ENCODE measurements around the gene FOXP1.

Gene FOXP1

GRCh38 chr3:71451060-71451459 lies 132.5 kb downstream of the FOXP1 start:
- TF ChIP-seq CTCF (IDR thresholded peaks at IDR 0.05): no peak
- no peak overlapping the region for H3K4me3 ChIP-seq (ENCODE audit: low read depth, low read length)
- H3K9ac ChIP-seq: no peak overlapping the region
- H3K9me3 ChIP-seq (ENCODE audit: control insufficient read depth, low read length): no peaks in the 10 kb centered on the region
- H3K79me2 ChIP-seq: no peaks in the 10 kb centered on the region
- H3K4me2 ChIP-seq (ENCODE audit: low read length): no peak overlapping the region
- H3K27ac ChIP-seq: no peak overlapping the region
- no peak overlapping the region for H2AFZ ChIP-seq
- peaks cover 7% of the 10 kb centered on the region for H3K4me1 ChIP-seq
- no peaks in the 10 kb centered on the region for H3K27me3 ChIP-seq (ENCODE audit: control insufficient read depth, insufficient read depth, low read length)
- no peaks in the 10 kb centered on the region for H3K36me3 ChIP-seq (ENCODE audit: control insufficient read depth, insufficient read depth, low read length)

GRCh38 chr3:71450162-71450561 lies 133.4 kb downstream of the FOXP1 start:
- no peak overlapping the region for H3K27ac ChIP-seq
- TF ChIP-seq CTCF (IDR thresholded peaks at IDR 0.05): no peak
- H3K4me1 ChIP-seq: peaks cover 7% of the 10 kb centered on the region
- no peak overlapping the region for H3K4me2 ChIP-seq (ENCODE audit: low read length)
- no peak overlapping the region for H3K4me3 ChIP-seq (ENCODE audit: low read depth, low read length)
- no peaks in the 10 kb centered on the region for H3K9me3 ChIP-seq (ENCODE audit: control insufficient read depth, low read length)
- no peak overlapping the region for H2AFZ ChIP-seq
- H3K9ac ChIP-seq: no peak overlapping the region
- H3K27me3 ChIP-seq (ENCODE audit: control insufficient read depth, insufficient read depth, low read length): no peaks in the 10 kb centered on the region
- H3K79me2 ChIP-seq: no peaks in the 10 kb centered on the region
- no peaks in the 10 kb centered on the region for H3K36me3 ChIP-seq (ENCODE audit: control insufficient read depth, insufficient read depth, low read length)

- no peak overlapping the region for H2AFZ ChIP-seq
- no peak for TF ChIP-seq CTCF (IDR thresholded peaks at IDR 0.05)
- no peaks in the 10 kb centered on the region for H3K36me3 ChIP-seq (ENCODE audit: control insufficient read depth, insufficient read depth, low read length)
- peaks cover 7% of the 10 kb centered on the region for H3K4me1 ChIP-seq
- no peak overlapping the region for H3K4me3 ChIP-seq (ENCODE audit: low read depth, low read length)
- no peak overlapping the region for H3K4me2 ChIP-seq (ENCODE audit: low read length)
- H3K27ac ChIP-seq: no peak overlapping the region
- peaks cover 2% of the 10 kb centered on the region for H3K79me2 ChIP-seq
- H3K9ac ChIP-seq: no peak overlapping the region
- H3K27me3 ChIP-seq (ENCODE audit: control insufficient read depth, insufficient read depth, low read length): no peaks in the 10 kb centered on the region
- no peaks in the 10 kb centered on the region for H3K9me3 ChIP-seq (ENCODE audit: control insufficient read depth, low read length)
Observed at GRCh38 chr3:71447803-71448202, 135.7 kb downstream of the FOXP1 start.

GRCh38 chr3:71447197-71447596 lies 136.3 kb downstream of the FOXP1 start:
- no peak overlapping the region for H3K4me2 ChIP-seq (ENCODE audit: low read length)
- peaks cover 7% of the 10 kb centered on the region for H3K4me1 ChIP-seq
- H2AFZ ChIP-seq: no peak overlapping the region
- H3K36me3 ChIP-seq (ENCODE audit: control insufficient read depth, insufficient read depth, low read length): no peaks in the 10 kb centered on the region
- H3K9ac ChIP-seq: no peak overlapping the region
- TF ChIP-seq CTCF (IDR thresholded peaks at IDR 0.05): no peak
- H3K79me2 ChIP-seq: peaks cover 2% of the 10 kb centered on the region
- no peaks in the 10 kb centered on the region for H3K9me3 ChIP-seq (ENCODE audit: control insufficient read depth, low read length)
- no peak overlapping the region for H3K4me3 ChIP-seq (ENCODE audit: low read depth, low read length)
- no peak overlapping the region for H3K27ac ChIP-seq
- H3K27me3 ChIP-seq (ENCODE audit: control insufficient read depth, insufficient read depth, low read length): no peaks in the 10 kb centered on the region

GRCh38 chr3:71446734-71447133 lies 136.8 kb downstream of the FOXP1 start:
- no peak for TF ChIP-seq CTCF (IDR thresholded peaks at IDR 0.05)
- no peak overlapping the region for H3K9ac ChIP-seq
- no peaks in the 10 kb centered on the region for H3K9me3 ChIP-seq (ENCODE audit: control insufficient read depth, low read length)
- no peaks in the 10 kb centered on the region for H3K36me3 ChIP-seq (ENCODE audit: control insufficient read depth, insufficient read depth, low read length)
- no peak overlapping the region for H3K4me2 ChIP-seq (ENCODE audit: low read length)
- no peak overlapping the region for H3K4me3 ChIP-seq (ENCODE audit: low read depth, low read length)
- H3K27me3 ChIP-seq (ENCODE audit: control insufficient read depth, insufficient read depth, low read length): no peaks in the 10 kb centered on the region
- peaks cover 2% of the 10 kb centered on the region for H3K79me2 ChIP-seq
- H3K4me1 ChIP-seq: peaks cover 7% of the 10 kb centered on the region
- no peak overlapping the region for H2AFZ ChIP-seq
- no peak overlapping the region for H3K27ac ChIP-seq

All from parathyroid adenoma (tissue), 2 donors.